ENCODE data around the gene PLXNA2.

DNA sequence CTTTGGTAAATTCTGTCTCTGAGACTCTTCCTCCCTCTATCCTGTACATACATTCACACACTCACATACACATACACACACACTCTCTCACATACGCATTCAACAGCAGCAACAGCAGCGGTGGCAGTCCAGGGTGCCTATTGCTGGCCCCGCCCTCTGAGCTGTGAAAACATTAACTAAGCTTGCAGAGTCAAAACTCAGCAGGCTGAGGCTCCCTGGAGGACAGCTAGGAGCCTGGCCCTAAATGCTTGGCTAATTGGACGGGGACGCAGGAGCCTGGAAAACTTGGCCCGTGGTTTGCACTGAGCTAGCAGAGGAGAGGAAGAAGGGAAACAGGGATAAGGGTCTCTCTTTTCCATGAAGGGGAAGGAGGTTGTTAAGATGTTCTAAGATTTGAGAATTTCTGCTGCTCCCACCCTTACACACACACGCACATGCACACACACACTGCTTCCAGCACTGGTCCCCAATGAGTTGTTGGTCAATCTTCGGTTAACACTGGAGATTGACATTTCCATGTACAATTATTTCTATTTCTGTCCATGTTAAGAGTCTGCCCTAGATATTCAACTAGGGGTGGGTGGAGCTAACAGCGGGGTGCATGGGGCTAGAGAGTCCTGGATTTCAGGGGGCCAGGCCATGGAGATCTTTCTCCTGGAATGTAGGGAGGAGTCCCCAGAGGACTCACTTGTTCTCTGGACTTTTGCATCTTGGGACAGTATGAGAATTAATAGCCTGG lies 94.2 kb downstream of the PLXNA2 start:
- TF ChIP-seq EP300 (IDR thresholded peaks at IDR 0.05): peak in 1 of 2 donors; percentile 14
- no peak for TF ChIP-seq POLR2A (IDR thresholded peaks at IDR 0.05)
- TF ChIP-seq, protein P1, sequence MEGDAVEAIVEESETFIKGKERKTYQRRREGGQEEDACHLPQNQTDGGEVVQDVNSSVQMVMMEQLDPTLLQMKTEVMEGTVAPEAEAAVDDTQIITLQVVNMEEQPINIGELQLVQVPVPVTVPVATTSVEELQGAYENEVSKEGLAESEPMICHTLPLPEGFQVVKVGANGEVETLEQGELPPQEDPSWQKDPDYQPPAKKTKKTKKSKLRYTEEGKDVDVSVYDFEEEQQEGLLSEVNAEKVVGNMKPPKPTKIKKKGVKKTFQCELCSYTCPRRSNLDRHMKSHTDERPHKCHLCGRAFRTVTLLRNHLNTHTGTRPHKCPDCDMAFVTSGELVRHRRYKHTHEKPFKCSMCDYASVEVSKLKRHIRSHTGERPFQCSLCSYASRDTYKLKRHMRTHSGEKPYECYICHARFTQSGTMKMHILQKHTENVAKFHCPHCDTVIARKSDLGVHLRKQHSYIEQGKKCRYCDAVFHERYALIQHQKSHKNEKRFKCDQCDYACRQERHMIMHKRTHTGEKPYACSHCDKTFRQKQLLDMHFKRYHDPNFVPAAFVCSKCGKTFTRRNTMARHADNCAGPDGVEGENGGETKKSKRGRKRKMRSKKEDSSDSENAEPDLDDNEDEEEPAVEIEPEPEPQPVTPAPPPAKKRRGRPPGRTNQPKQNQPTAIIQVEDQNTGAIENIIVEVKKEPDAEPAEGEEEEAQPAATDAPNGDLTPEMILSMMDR (IDR thresholded peaks at IDR 0.05): no peak
